Measurements from ENCODE around the gene SPRR3. TPM values are rescaled to one million over a fixed set of nuclear protein-coding genes. Genes with fewer than 3 reads are reported as not detected.

Gene SPRR3
- total RNA-seq, 2 donors from 2014 or later, result not detected

DNA sequence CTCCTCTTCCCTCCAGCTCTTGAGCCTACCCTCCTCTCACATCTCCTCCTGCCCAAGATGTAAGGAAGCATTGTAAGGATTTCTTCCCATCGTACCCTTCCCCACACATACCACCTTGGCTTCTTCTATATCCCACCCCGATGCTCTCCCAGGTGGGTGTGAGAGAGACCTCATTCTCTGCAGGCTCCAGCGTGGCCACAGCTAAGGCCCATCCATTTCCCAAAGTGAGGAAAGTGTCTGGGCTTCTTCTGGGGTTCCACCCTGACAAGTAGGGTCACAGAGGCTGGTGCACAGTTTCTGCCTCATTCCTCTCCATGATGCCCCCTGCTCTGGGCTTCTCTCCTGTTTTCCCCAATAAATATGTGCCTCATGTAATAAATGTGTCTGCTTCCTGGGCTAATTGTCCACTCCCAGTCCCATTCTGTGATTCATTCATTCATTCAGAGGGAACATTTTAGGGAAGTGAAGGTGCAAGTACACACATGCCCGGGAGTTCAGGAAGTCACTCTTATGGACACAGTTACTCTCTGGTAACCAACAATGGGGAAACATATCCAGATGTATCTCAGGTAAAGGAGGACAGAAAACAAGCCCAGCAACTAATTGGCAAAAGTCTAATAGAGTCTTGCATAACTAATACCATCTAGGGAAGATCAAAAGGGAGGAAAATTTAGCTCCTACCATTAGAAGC is 29.2 kb upstream of the SPRR3 start:
- Histone ChIP-seq H3K4me1 (no peaks in the 10 kb centered on the region), H3K36me3 (no peaks in the 10 kb centered on the region), H3K4me3 (no peak overlapping the region), H3K27me3 (no peaks in the 10 kb centered on the region), H3K27ac (no peak overlapping the region), H3K9ac (ENCODE audit: low read depth in 2 of 2, low read length in 2 of 2) (no peak overlapping the region), H3K9me3 (no peaks in the 10 kb centered on the region)
- no peak for DNase-seq
- TF ChIP-seq, protein P1, sequence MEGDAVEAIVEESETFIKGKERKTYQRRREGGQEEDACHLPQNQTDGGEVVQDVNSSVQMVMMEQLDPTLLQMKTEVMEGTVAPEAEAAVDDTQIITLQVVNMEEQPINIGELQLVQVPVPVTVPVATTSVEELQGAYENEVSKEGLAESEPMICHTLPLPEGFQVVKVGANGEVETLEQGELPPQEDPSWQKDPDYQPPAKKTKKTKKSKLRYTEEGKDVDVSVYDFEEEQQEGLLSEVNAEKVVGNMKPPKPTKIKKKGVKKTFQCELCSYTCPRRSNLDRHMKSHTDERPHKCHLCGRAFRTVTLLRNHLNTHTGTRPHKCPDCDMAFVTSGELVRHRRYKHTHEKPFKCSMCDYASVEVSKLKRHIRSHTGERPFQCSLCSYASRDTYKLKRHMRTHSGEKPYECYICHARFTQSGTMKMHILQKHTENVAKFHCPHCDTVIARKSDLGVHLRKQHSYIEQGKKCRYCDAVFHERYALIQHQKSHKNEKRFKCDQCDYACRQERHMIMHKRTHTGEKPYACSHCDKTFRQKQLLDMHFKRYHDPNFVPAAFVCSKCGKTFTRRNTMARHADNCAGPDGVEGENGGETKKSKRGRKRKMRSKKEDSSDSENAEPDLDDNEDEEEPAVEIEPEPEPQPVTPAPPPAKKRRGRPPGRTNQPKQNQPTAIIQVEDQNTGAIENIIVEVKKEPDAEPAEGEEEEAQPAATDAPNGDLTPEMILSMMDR (IDR thresholded peaks at IDR 0.05), result no peak
- intact Hi-C loops (cut with DNase I), result no loop called here

DNA sequence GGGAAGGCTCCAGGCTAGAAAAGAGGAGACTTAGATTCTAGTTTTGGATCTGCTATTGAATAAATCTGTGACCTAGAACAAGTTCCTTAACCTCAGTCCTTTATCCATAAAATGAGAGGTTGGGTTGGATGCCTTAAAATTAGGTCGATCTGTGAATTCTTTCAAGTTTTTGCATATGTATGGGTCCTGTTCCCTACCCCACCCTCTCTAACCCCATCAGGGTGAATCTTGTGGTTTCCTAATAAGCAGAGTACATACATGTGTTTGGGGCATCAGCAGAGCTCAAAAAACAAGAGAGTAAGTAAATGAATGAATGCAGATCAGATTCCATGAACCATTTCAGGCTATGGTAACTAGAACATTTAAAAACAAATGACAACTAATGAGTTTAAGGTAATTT is 24.9 kb upstream of the SPRR3 start:
- Histone ChIP-seq H3K27me3 (no peaks in the 10 kb centered on the region), H3K36me3 (no peaks in the 10 kb centered on the region), H3K27ac (no peak overlapping the region), H3K9ac (ENCODE audit: low read depth in 2 of 2, low read length in 2 of 2) (no peak overlapping the region), H3K9me3 (no peaks in the 10 kb centered on the region), H3K4me1 (no peaks in the 10 kb centered on the region), H3K4me3 (no peak overlapping the region)
- no peak for DNase-seq
- TF ChIP-seq, protein P1 (IDR thresholded peaks at IDR 0.05), result no peak
- intact Hi-C loops (cut with DNase I), result no loop called here

DNA sequence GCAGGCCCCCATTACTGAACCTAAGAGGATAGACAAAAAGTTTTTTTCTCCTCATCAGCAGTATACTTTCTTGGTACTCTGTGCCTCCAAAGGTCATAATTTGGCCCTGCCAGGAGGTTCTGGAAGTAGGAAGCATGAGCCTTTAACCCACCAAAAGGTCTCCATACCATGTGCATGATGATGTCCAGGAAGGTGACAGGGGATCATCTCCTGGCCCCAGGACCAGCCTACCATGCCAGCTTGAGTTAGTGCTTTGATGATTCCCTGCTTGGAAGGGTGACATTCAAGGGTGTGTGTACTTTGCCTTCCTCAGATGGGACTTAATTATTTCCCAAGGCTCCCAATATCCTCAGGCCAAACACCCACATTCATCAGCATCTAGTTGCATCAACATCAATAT is 23.9 kb upstream of the SPRR3 start:
- TF ChIP-seq, protein P1 (IDR thresholded peaks at IDR 0.05), result no peak
- Histone ChIP-seq H3K4me1 (no peaks in the 10 kb centered on the region), H3K9me3 (no peaks in the 10 kb centered on the region), H3K27ac (no peak overlapping the region), H3K27me3 (no peaks in the 10 kb centered on the region), H3K36me3 (no peaks in the 10 kb centered on the region), H3K9ac (ENCODE audit: low read depth in 2 of 2, low read length in 2 of 2) (no peak overlapping the region), H3K4me3 (no peak overlapping the region)
- intact Hi-C loops (cut with DNase I), result no loop called here
- no peak for DNase-seq

DNA sequence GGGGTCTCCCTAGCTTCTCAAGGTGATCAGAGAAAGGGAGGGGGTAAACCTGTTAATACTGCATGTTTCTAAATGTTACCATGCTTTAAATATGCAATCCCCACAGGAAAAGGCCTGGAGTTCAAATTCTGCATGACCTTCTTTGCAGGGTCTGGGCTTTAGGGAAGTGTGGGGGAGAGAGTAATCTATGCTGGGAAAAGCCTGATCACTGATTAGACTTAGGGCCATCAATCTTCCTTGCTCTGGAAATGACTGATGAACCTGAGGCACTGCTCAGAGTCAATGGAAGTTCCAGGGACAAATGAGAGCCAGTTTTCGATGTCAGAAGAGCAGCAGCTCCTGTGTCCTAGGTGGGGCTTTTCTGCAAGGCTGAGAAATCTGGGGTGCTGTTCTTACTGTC is 20.9 kb upstream of the SPRR3 start:
- intact Hi-C loops (cut with DNase I), result no loop called here
- no peaks in the 10 kb centered on the region for H3K9me3 ChIP-seq
- H3K27me3 ChIP-seq, result no peaks in the 10 kb centered on the region
- no peak for DNase-seq
- H3K27ac ChIP-seq, result no peak overlapping the region
- H3K36me3 ChIP-seq, result no peaks in the 10 kb centered on the region
- TF ChIP-seq, protein P1 (IDR thresholded peaks at IDR 0.05), result no peak
- H3K9ac ChIP-seq (ENCODE audit: low read depth in 2 of 2, low read length in 2 of 2), result no peak overlapping the region
- no peaks in the 10 kb centered on the region for H3K4me1 ChIP-seq
- no peak overlapping the region for H3K4me3 ChIP-seq

DNA sequence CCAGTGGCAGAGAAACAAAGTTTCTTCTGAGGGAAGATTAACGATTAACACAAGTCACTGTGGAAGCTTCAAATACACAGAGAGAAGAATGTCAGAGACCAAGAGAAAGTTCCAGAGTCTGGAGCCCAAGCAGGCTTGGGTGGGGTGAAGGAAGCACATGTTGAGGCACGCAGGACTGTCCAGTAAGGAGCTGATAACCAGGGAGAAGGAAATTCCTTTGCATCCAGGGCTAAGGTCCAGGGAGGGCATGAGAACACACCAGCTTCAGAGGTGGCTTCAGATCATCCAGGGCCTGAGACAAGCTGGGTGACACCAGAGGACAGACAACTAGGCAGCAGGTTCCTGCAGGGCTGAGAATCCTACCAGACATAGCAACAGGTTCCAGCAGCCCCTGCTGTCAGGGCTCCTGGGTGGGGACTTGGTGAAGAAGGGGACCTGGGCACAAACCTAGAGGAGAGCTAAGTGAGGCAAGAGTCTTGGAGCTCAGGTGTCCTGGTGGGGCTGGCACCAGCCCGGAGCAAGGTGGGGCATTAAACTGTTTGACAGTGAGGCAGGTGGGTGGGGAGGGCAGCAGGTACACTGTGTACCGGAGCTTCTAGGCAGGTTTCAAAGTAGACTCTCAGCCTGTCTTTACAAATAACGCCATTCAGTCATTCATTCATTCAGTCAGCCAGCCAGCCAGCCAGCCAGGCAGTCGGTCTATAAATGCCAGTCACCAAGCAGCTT is 20.2 kb upstream of the SPRR3 start:
- H3K36me3 ChIP-seq, result no peaks in the 10 kb centered on the region
- no peak overlapping the region for H3K27ac ChIP-seq
- TF ChIP-seq, protein P1 (IDR thresholded peaks at IDR 0.05), result no peak
- intact Hi-C loops (cut with DNase I), result no loop called here
- no peaks in the 10 kb centered on the region for H3K27me3 ChIP-seq
- no peak overlapping the region for H3K4me3 ChIP-seq
- no peak overlapping the region for H3K9ac ChIP-seq (ENCODE audit: low read depth in 2 of 2, low read length in 2 of 2)
- H3K4me1 ChIP-seq, result no peaks in the 10 kb centered on the region
- DNase-seq, result no peak
- H3K9me3 ChIP-seq, result no peaks in the 10 kb centered on the region

All from colonic mucosa (tissue), 4 donors.